ENCODE measurements around the gene PPFIA3. TPM values are rescaled to one million over a fixed set of nuclear protein-coding genes. Genes with fewer than 3 reads are reported as not detected.
"Not testable (repeated sequence)": the region's sequence is repeated elsewhere in the genome, so short reads cannot be mapped to it uniquely, and the experiment has no call there.

Gene PPFIA3
- total RNA-seq, 2 donors from 2014 or later: 3.6 to 3.9 TPM

- no peaks in the 10 kb centered on the region for H3K36me3 Mint-ChIP-seq (ENCODE audit: low read depth)
- H3K27me3 Mint-ChIP-seq: peaks cover 56% of the 10 kb centered on the region
- peak; percentile 66 for ATAC-seq (replicated peaks)
- H3K9me3 Mint-ChIP-seq: no peaks in the 10 kb centered on the region
- H3K4me3 Mint-ChIP-seq: peak within 1 kb of the TSS; percentile 49
- H3K4me1 Mint-ChIP-seq: peaks cover 6% of the 10 kb centered on the region
- H3K27ac Mint-ChIP-seq: no peak within 1 kb of the TSS
Observed at GRCh38 chr19:49157445-49158224, 38.3 kb downstream of the PPFIA3 start, which contains the start of gene TRPM4. TSS of gene TRPM4 (plus strand) at chr19:49157792. CDS start at chr19:49157867, 75 bp downstream.

- no peak for ATAC-seq (replicated peaks)
- Mint-ChIP-seq H3K4me3 (no peak overlapping the region), H3K36me3 (ENCODE audit: low read depth) (no peaks in the 10 kb centered on the region), H3K4me1 (peaks cover 6% of the 10 kb centered on the region), H3K9me3 (no peaks in the 10 kb centered on the region), H3K27ac (no peak overlapping the region), H3K27me3 (peaks cover 32% of the 10 kb centered on the region)
Observed at GRCh38 chr19:49160450-49161189, 41.3 kb downstream of the PPFIA3 start.

- Mint-ChIP-seq H3K4me1 (peaks cover 6% of the 10 kb centered on the region), H3K27ac (no peak overlapping the region), H3K27me3 (peaks cover 32% of the 10 kb centered on the region), H3K36me3 (ENCODE audit: low read depth) (no peaks in the 10 kb centered on the region), H3K9me3 (no peaks in the 10 kb centered on the region), H3K4me3 (no peak overlapping the region)
- ATAC-seq (replicated peaks): no peak
Observed at GRCh38 chr19:49161987-49162386, 42.6 kb downstream of the PPFIA3 start.

GRCh38 chr19:49165111-49165750 lies 45.9 kb downstream of the PPFIA3 start:
- H3K4me3 Mint-ChIP-seq: no peak overlapping the region
- peaks cover 15% of the 10 kb centered on the region for H3K27me3 Mint-ChIP-seq
- H3K4me1 Mint-ChIP-seq: no peaks in the 10 kb centered on the region
- H3K9me3 Mint-ChIP-seq: no peaks in the 10 kb centered on the region
- no peak for ATAC-seq (replicated peaks)
- no peak overlapping the region for H3K27ac Mint-ChIP-seq
- no peaks in the 10 kb centered on the region for H3K36me3 Mint-ChIP-seq (ENCODE audit: low read depth)

- no peak for ATAC-seq (replicated peaks)
Observed at GRCh38 chr19:49165865-49166301, 46.5 kb downstream of the PPFIA3 start.

GRCh38 chr19:49167857-49168409 lies 48.6 kb downstream of the PPFIA3 start:
- Mint-ChIP-seq H3K4me1 (no peaks in the 10 kb centered on the region), H3K4me3 (no peak overlapping the region), H3K27me3 (peaks cover 16% of the 10 kb centered on the region), H3K27ac (no peak overlapping the region), H3K9me3 (no peaks in the 10 kb centered on the region), H3K36me3 (ENCODE audit: low read depth) (no peaks in the 10 kb centered on the region)
- no peak for ATAC-seq (replicated peaks)

More at GRCh38 chr19:49165865-49166301, 46.5 kb downstream of the PPFIA3 start:
- Mint-ChIP-seq H3K4me1 (no peaks in the 10 kb centered on the region), H3K36me3 (ENCODE audit: low read depth) (no peaks in the 10 kb centered on the region), H3K27me3 (peaks cover 13% of the 10 kb centered on the region), H3K27ac (no peak overlapping the region), H3K9me3 (no peaks in the 10 kb centered on the region), H3K4me3 (no peak overlapping the region)

GRCh38 chr19:49168421-49168820 lies 49.1 kb downstream of the PPFIA3 start:
- Mint-ChIP-seq H3K9me3 (no peaks in the 10 kb centered on the region), H3K4me1 (no peaks in the 10 kb centered on the region), H3K4me3 (no peak overlapping the region), H3K27me3 (peaks cover 16% of the 10 kb centered on the region), H3K36me3 (ENCODE audit: low read depth) (no peaks in the 10 kb centered on the region), H3K27ac (no peak overlapping the region)
- no peak for ATAC-seq (replicated peaks)

- ATAC-seq (replicated peaks): no peak
- Mint-ChIP-seq H3K4me3 (no peak overlapping the region), H3K9me3 (no peaks in the 10 kb centered on the region), H3K27me3 (peaks cover 12% of the 10 kb centered on the region), H3K27ac (no peak overlapping the region), H3K36me3 (ENCODE audit: low read depth) (no peaks in the 10 kb centered on the region), H3K4me1 (peaks cover 5% of the 10 kb centered on the region)
Observed at GRCh38 chr19:49173198-49173597, 53.9 kb downstream of the PPFIA3 start.

GRCh38 chr19:49180659-49181058 lies 61.3 kb downstream of the PPFIA3 start:
- Mint-ChIP-seq H3K4me3 (no peak overlapping the region), H3K4me1 (peaks cover 9% of the 10 kb centered on the region), H3K27me3 (peaks cover 4% of the 10 kb centered on the region), H3K36me3 (ENCODE audit: low read depth) (no peaks in the 10 kb centered on the region), H3K27ac (no peak overlapping the region), H3K9me3 (peaks cover 10% of the 10 kb centered on the region)
- ATAC-seq (replicated peaks): no peak

- H3K27me3 Mint-ChIP-seq; ATAC-seq (replicated peaks); H3K36me3 Mint-ChIP-seq (ENCODE audit: low read depth); H3K4me1 Mint-ChIP-seq; H3K4me3 Mint-ChIP-seq; H3K27ac Mint-ChIP-seq; H3K9me3 Mint-ChIP-seq: not testable (repeated sequence)
Observed at GRCh38 chr19:49182010-49182847, 62.9 kb downstream of the PPFIA3 start.

GRCh38 chr19:49182848-49183375 lies 63.6 kb downstream of the PPFIA3 start:
- H3K27ac Mint-ChIP-seq: no peak overlapping the region
- H3K4me3 Mint-ChIP-seq: no peak overlapping the region
- H3K36me3 Mint-ChIP-seq (ENCODE audit: low read depth): no peaks in the 10 kb centered on the region
- no peak for ATAC-seq (replicated peaks)
- H3K27me3 Mint-ChIP-seq: no peaks in the 10 kb centered on the region
- peaks cover 10% of the 10 kb centered on the region for H3K9me3 Mint-ChIP-seq
- H3K4me1 Mint-ChIP-seq: peaks cover 5% of the 10 kb centered on the region

GRCh38 chr19:49186108-49186507 lies 66.8 kb downstream of the PPFIA3 start:
- H3K27ac Mint-ChIP-seq: no peak overlapping the region
- H3K4me3 Mint-ChIP-seq: no peak overlapping the region

GRCh38 chr19:49188626-49189200 lies 69.4 kb downstream of the PPFIA3 start:
- H3K4me1 Mint-ChIP-seq: peaks cover 4% of the 10 kb centered on the region
- H3K27me3 Mint-ChIP-seq: no peaks in the 10 kb centered on the region
- H3K36me3 Mint-ChIP-seq (ENCODE audit: low read depth): no peaks in the 10 kb centered on the region
- H3K4me3 Mint-ChIP-seq: no peak overlapping the region
- ATAC-seq (replicated peaks): no peak
- H3K27ac Mint-ChIP-seq: no peak overlapping the region
- H3K9me3 Mint-ChIP-seq: peaks cover 4% of the 10 kb centered on the region

More at GRCh38 chr19:49186108-49186507, 66.8 kb downstream of the PPFIA3 start:
- no peak for ATAC-seq (replicated peaks)
- Mint-ChIP-seq H3K27me3 (no peaks in the 10 kb centered on the region), H3K36me3 (ENCODE audit: low read depth) (no peaks in the 10 kb centered on the region), H3K9me3 (peaks cover 10% of the 10 kb centered on the region), H3K4me1 (peaks cover 8% of the 10 kb centered on the region)

Data from activated T-helper 17 cell treated with anti-CD3 and anti-CD28 coated beads, Interleukin-2, amount 50 U/mL, for 72 hours (primary cell).